ENCODE results near the gene RALGAPA1. TPM values are rescaled to one million over a fixed set of nuclear protein-coding genes. Genes with fewer than 3 reads are reported as not detected.
"Not testable (repeated sequence)": the region's sequence is repeated elsewhere in the genome, so short reads cannot be mapped to it uniquely, and the experiment has no call there.

RALGAPA1 gene
- total and polyA plus RNA-seq, 2 experiments from 2014 or later: 19.2 to 41.6 TPM

DNA sequence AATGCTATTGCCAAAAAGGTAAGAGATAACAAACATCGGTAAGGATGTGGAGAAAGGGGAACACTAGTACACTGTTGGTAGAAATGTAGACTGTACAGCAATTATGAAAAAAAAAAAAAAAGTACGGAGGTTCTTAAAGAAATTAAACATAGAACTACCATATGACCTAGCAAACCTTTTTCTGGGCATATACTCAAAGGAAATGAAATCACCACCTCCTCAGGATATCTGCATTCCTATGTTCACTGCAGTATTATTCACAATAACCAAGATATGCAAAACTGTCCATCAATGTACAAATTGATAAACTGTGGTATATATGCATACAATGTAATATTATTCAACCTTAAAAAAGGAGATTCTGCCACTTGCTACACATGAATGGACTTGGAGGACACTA lies 214.5 kb downstream of the RALGAPA1 start:
- TF ChIP-seq EZH2phosphoT487 (IDR thresholded peaks at IDR 0.05; ENCODE audit: low read depth, severe bottlenecking, unreplicated experiment) (no peak), EZH2 (IDR thresholded peaks at IDR 0.05; ENCODE audit: borderline replicate concordance) (no peak)
- TF ChIP-seq, protein P1, sequence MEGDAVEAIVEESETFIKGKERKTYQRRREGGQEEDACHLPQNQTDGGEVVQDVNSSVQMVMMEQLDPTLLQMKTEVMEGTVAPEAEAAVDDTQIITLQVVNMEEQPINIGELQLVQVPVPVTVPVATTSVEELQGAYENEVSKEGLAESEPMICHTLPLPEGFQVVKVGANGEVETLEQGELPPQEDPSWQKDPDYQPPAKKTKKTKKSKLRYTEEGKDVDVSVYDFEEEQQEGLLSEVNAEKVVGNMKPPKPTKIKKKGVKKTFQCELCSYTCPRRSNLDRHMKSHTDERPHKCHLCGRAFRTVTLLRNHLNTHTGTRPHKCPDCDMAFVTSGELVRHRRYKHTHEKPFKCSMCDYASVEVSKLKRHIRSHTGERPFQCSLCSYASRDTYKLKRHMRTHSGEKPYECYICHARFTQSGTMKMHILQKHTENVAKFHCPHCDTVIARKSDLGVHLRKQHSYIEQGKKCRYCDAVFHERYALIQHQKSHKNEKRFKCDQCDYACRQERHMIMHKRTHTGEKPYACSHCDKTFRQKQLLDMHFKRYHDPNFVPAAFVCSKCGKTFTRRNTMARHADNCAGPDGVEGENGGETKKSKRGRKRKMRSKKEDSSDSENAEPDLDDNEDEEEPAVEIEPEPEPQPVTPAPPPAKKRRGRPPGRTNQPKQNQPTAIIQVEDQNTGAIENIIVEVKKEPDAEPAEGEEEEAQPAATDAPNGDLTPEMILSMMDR (IDR thresholded peaks at IDR 0.05; ENCODE audit: poor library complexity): no peak
- Histone ChIP-seq H4K20me1 (ENCODE audit: insufficient read depth, poor library complexity, severe bottlenecking) (no peaks in the 10 kb centered on the region), H3K36me3 (replicated peaks; ENCODE audit: insufficient read depth, low read depth) (no peaks in the 10 kb centered on the region), H2AFZ (no peak overlapping the region), H3K4me3 (no peak overlapping the region), H3K79me2 (no peaks in the 10 kb centered on the region), H3K4me2 (no peak overlapping the region), H3K27me3 (no peaks in the 10 kb centered on the region), H3K9me2 (replicated peaks; ENCODE audit: insufficient read depth) (no peaks in the 10 kb centered on the region), H3K27ac (no peak overlapping the region), H3K4me1 (ENCODE audit: insufficient read depth) (no peaks in the 10 kb centered on the region), H3K9me3 (ENCODE audit: low read depth) (no peaks in the 10 kb centered on the region)
- 100% methylated on average over 2 of the region's 2 CpGs for WGBS (ENCODE audit: low lambda C conversion rate, missing lambda C conversion rate)
- DNase-seq (ENCODE audit: low spot score): no peak

DNA sequence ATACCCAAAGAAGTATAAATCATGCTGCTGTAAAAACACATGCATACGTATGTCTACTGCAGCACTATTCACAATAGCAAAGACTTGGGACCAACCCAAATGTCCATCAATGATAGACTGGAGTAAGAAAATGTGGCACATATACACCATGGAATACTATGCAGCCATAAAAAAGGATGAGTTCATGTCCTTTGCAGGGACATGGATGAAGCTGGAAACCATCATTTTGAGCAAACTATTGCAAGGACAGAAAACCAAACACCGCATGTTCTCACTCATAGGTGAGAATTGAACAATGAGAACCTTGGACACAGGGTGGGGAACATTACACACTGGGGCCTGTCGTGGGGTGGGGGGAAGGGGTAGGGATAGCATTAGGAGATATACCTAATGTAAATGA lies 221.7 kb downstream of the RALGAPA1 start:
- not testable (repeated sequence) for H3K27me3 ChIP-seq; H3K9me3 ChIP-seq (ENCODE audit: low read depth); DNase-seq (ENCODE audit: low spot score); H3K27ac ChIP-seq; H2AFZ ChIP-seq; H3K9me2 ChIP-seq (replicated peaks; ENCODE audit: insufficient read depth); H3K4me1 ChIP-seq (ENCODE audit: insufficient read depth); H3K36me3 ChIP-seq (replicated peaks; ENCODE audit: insufficient read depth, low read depth); H3K4me2 ChIP-seq; H3K4me3 ChIP-seq; H4K20me1 ChIP-seq (ENCODE audit: insufficient read depth, poor library complexity, severe bottlenecking); H3K79me2 ChIP-seq
- 93% methylated on average over 3 of the region's 3 CpGs for WGBS (ENCODE audit: low lambda C conversion rate, missing lambda C conversion rate)

DNA sequence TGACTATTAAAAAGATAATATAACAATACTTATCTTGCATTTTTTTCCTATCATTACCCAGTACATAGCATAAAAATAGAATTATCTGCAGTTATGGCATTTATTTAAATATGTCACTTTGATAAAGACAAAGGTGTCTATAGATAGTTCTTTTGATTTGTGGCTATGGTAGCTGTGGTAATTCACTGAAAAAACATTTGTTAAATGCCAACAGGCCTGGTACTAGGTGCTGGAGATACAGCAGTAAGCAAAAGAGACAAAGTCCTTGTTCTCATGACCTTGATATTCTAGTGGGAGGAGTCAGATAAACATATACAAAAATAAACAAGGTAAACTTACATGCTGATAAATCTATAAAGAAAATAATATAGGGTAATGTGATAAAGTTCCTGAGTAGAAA lies 230.5 kb downstream of the RALGAPA1 start:
- no peak for DNase-seq (ENCODE audit: low spot score)
- H3K27me3 ChIP-seq: no peaks in the 10 kb centered on the region
- no peaks in the 10 kb centered on the region for H4K20me1 ChIP-seq (ENCODE audit: insufficient read depth, poor library complexity, severe bottlenecking)
- H3K36me3 ChIP-seq (replicated peaks; ENCODE audit: insufficient read depth, low read depth): no peaks in the 10 kb centered on the region
- no peaks in the 10 kb centered on the region for H3K9me3 ChIP-seq (ENCODE audit: low read depth)
- H3K27ac ChIP-seq: no peak overlapping the region
- no peaks in the 10 kb centered on the region for H3K79me2 ChIP-seq
- TF ChIP-seq EZH2 (IDR thresholded peaks at IDR 0.05; ENCODE audit: borderline replicate concordance): no peak
- TF ChIP-seq EZH2phosphoT487 (IDR thresholded peaks at IDR 0.05; ENCODE audit: low read depth, severe bottlenecking, unreplicated experiment): no peak
- TF ChIP-seq, protein P1 (IDR thresholded peaks at IDR 0.05; ENCODE audit: poor library complexity): no peak
- H3K4me1 ChIP-seq (ENCODE audit: insufficient read depth): no peaks in the 10 kb centered on the region
- no peak overlapping the region for H3K4me3 ChIP-seq
- no peak overlapping the region for H2AFZ ChIP-seq
- no peaks in the 10 kb centered on the region for H3K9me2 ChIP-seq (replicated peaks; ENCODE audit: insufficient read depth)
- no peak overlapping the region for H3K4me2 ChIP-seq

GRCh38 chr14:35578135-35578534 lies 231.0 kb downstream of the RALGAPA1 start:
- H3K79me2 ChIP-seq: no peaks in the 10 kb centered on the region
- H2AFZ ChIP-seq: no peak overlapping the region
- DNase-seq (ENCODE audit: low spot score): no peak
- H3K4me3 ChIP-seq: no peak overlapping the region
- H3K36me3 ChIP-seq (replicated peaks; ENCODE audit: insufficient read depth, low read depth): no peaks in the 10 kb centered on the region
- no peaks in the 10 kb centered on the region for H3K9me2 ChIP-seq (replicated peaks; ENCODE audit: insufficient read depth)
- H3K4me1 ChIP-seq (ENCODE audit: insufficient read depth): no peaks in the 10 kb centered on the region
- H4K20me1 ChIP-seq (ENCODE audit: insufficient read depth, poor library complexity, severe bottlenecking): no peaks in the 10 kb centered on the region
- H3K9me3 ChIP-seq (ENCODE audit: low read depth): no peaks in the 10 kb centered on the region
- no peak overlapping the region for H3K27ac ChIP-seq
- no peaks in the 10 kb centered on the region for H3K27me3 ChIP-seq
- WGBS (ENCODE audit: low lambda C conversion rate, missing lambda C conversion rate): 87% methylated on average over 2 of the region's 2 CpGs
- H3K4me2 ChIP-seq: no peak overlapping the region
- TF ChIP-seq, protein P1 (IDR thresholded peaks at IDR 0.05; ENCODE audit: poor library complexity): no peak
- TF ChIP-seq EZH2 (IDR thresholded peaks at IDR 0.05; ENCODE audit: borderline replicate concordance) (no peak), EZH2phosphoT487 (IDR thresholded peaks at IDR 0.05; ENCODE audit: low read depth, severe bottlenecking, unreplicated experiment) (no peak)

All from hepatocyte (in vitro differentiated cells).